HG03060 (cell line): ENCODE results near the gene MSMB.
"Not testable (repeated sequence)": the region's sequence is repeated elsewhere in the genome, so short reads cannot be mapped to it uniquely, and the experiment has no call there.

Experiments used
- ATAC-seq: cut with Tn5 transposase; IDR thresholded peaks from one replicate; pipeline ENCODE4 v1.9.1; 2021; ENCODE audit warnings: low read depth, moderate number of reproducible peaks; ENCODE audit not compliant: unreplicated experiment

The MSMB gene

DNA sequence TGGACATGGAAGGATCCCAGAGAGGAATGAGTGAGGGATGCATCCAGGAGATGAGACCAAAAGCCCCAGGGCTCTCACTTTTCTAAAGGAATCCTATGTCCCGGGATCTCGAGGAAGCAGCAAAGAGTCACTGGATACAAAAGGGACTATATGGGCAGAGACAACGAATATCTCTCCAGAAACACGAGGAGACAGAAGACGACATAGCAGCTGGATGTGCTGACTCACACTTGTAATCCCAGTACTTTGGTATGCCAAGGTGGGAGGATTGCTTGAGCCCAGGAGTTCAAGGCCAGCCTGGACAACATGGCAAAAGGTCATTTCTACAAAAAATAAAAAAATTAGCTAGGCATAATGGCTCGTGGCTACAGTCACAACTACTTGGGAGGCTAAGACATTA is 24.7 kb upstream of the MSMB start:
- no peak for ATAC-seq

DNA sequence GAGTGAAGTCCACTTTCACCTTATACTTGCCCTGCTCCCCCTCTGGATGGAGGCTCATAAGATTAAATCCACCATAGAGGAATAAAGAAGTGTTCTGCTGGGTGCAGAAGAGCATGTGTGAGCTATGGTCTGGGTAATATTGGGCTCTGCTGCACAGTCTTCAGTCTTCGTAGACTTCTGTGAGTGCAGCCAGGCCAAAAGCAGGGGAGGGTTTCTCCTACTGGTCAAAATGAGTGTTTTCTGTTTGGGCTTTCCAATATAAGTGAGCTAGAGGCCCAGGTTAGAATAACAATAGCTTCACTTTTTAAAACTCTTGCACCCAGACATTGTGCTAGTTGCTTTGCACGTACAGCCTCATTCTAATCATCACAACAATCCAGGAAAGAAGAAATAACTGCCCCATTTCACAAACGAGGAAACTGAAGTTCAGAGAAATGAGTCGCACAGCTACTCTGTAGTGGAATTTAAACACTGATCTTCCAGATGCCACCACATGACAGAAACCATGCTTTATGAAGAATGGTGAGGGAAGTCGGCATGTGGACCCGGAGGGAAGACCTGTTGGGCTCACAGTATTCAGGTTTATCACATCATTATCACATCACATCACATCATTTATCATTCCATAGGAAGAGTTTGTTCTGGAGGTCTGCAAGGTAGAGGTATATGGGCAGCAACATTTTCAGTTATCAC is 23.8 kb upstream of the MSMB start:
- no peak for ATAC-seq

DNA sequence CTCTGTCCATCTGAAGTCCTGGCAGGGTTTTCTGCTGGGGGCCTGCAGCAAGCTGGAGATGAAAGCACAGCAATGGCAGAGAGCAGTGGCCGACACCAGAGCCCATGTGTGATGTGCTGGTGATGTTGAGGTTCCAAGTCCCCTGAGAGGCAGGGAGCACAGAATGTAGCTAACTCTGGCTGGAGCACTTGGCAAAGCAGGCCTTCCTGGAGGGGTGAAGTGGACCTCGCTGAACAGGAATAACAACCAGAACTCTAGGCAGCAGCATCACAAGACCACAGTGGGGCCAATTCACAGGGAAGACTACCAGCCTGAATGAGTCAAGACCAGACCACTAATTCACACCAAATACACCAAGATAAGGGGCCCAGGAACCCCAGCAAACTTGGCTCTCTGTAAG is 22.8 kb upstream of the MSMB start:
- ATAC-seq = no peak

DNA sequence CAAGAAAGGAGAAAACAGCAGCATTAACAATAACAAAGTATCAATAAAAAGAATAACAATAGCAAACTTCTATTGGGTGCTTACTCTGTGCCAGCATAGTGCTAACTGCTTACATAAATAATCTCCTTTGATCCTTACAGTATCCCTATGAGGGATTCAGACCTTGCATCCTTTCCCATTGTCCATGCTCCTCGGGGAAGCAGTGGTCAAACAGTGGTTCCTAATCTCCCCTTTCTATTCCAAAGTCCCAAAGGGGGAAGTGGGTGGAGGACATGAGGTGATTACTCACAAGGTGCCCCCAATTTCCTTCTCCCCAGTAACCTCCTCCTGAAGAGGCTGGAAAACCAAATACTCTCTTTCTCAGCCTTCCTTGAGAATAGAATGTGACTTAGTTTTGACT is 22.0 kb upstream of the MSMB start:
- ATAC-seq = no peak

DNA sequence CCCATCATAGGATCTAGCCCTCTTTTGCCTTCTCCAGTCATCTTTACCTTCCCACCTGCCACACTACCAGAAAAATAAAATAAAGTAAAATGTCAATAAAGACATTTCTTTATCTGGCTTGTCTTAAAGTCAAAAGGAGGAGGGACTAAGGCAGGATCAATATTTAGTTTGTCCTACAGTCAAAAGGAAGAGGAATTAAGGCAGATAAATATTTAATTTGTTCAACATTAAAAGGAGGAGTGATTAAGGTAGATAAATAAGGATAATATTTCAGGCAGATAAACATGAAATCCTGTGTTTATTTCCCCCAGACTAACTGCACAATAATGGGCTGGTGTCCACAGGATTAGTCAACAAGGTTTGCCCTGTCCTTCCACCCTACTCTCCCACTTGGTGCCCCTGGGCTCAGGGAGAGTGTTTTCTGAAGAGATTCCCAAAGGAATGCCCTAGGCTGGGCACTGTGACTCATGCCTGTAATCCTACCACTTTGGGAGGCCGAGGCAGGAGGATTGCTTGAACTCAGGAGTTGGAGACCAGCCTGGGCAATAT is 18.3 kb upstream of the MSMB start:
- ATAC-seq = no peak

DNA sequence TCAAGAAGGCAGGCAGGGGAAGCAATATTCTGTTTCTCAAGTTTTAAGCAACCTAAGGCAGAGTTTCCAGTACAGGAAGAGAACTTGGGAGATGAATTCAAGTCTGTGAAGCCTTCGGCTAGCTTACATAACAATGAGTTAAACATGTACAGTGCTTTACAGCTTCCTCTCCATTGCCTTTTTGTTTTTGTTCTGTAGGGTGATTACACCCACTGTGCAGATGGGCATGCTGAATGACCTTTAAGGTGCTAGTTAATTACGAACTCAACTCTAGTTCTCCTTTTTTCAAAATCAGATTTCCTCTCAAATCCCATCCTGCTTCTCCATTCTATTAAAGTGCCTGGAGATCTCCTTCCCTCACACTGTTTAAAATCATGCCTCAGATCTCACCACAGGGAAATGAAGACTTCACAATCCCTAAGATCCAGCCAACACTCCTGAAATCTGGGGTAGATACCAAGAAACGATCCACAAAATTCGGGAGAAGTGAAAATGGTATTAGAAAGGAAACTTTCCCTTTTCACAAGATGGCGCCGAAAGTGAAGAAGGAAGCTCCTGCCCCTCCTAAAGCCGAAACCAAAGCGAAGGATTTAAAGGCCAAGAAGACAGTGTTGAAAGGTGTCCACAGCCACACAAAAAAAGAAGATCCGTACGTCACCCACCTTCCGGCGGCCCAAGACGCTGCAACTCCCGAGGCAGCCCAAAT is 16.8 kb upstream of the MSMB start:
- no peak for ATAC-seq

DNA sequence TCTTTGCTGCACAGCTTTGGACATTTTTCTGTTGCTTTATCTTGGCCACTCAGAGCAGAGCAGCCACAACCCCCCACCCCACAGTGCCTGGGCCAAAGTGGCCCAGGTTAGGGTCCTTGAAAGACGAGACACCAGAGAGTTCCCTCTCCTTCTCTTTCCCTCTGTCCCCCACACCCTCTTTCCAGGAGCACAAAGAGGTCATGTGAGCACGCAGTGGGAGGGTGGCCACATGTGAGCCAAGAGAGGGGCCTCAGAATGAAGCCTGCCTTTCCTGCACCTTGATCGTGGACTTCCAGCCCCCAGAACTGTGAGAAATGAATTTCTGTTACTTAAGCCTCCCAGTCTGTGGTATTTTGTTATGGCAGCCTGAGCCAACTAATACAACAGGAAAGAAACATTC is 14.6 kb upstream of the MSMB start:
- no peak for ATAC-seq

DNA sequence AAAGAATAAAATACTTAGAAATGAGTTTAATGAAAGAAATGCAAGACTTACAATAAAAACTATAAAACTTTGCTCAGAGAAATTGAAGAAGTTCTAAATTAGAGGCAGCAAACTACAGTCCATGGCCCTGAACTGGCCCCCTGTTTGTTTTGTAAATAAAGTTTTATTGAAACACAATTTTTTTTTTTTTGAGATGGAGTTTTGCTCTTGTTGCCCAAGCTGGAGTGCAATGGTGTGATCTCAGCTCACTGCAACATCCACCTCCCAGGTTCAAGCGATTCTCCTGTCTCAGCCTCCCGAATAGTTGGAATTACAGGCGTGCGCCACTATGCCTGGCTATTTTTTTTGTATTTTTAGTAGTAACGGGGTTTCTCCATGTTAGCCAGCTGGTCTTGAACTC is 11.9 kb upstream of the MSMB start:
- ATAC-seq = not testable (repeated sequence)

DNA sequence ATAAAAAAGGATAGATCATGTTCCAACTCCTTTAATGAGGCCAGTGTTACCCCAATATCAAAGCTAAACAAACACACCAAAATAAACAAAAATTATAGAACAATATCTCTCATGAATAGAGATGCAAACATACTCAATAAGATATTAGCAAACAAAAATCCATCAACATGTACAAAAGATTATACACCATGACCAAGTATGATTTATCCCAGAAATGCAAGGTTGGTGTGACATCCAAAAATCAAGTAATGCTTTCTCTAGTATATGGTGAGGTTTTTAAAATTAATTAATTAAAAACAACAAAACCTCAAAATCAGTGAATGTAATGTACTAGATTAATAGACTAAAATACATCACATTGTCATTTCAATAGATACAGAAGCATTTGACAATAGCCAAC is 11.0 kb upstream of the MSMB start:
- no peak for ATAC-seq

DNA sequence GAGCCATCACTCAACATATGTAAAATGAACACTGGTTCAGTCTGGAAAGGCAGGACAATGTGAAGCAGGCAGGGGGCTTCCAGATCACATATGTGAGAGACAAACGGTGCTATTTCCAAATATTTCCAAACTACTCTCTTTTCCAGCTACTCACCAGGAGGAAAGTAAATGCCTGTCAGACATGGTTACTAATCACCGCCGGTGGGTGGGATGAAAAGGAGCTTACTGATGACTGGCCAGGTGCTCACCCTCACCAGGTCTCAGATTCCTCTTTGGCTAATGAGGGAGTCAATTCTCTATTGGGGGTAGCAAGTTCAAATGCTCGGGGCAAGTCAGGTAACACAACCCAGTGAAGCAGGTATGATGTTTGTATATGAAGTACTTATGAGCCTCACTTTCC is 9.7 kb upstream of the MSMB start:
- no peak for ATAC-seq

DNA sequence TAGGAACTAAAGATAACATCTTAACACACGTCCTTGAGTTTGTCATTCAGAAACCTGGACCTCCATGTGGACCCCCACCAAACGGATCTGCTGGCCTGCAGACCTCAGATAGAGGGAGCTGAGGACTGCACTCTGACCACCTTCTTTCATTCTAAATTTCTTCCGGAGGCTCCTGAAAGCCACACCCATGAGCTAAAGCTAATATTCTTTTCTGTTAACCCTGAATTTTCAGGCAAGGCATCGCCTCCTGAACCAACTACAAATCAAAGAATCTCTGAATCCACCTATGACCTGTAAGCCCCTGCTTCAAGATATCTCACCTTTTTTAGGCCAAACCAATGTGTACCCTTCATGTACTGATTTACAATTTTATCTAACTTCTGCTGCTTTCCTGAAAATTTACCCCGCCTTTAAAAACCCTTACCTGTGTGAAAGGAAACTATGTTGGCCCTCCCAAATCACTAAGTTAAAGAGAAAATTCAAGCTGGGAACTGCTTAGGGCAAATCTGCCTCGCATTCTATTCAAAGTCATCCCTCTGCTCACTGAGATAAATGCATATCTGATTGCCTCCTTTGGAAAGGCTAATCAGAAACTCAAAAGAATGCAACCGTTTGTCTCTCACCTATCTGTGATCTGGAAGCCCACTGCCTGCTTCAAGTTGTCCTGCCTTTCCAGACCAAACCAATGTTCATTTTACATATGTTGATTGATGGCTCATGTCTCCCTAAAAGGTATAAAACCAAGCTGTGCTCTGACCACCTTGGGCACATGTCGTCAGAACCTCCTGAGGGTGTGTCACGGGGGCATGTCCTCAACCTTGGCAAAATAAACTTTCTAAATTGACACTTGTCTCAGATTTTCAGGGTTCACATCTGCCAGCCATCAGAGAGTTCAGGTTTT is 7.7 kb upstream of the MSMB start:
- ATAC-seq = no peak

DNA sequence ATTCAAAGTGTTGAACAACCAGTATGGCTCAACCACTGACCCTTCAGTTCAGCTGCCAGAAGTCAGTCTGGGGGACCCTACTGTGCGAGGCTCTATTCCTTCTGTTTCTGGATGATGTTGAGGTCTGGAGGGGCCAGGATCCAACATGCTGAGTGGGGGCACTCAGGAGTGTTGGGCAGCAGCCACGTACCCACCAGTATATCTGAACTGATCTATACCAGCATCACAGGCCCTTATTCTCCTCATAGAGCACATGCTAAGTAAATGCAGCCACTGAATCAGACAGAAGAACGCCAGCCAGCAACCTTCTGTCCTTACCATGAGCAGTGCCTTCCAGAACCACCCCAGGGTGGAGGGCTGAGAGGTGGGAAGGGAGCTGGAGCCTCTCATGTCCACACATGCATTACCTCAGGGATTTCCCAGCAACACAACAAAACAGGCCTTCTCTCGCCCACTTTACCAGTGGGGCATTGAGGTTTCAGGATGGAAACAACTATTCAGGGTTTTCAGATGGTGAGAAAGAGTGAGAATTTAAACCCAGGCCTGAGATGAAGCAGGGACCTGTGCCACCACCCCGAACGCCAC is 6.8 kb upstream of the MSMB start:
- no peak for ATAC-seq

DNA sequence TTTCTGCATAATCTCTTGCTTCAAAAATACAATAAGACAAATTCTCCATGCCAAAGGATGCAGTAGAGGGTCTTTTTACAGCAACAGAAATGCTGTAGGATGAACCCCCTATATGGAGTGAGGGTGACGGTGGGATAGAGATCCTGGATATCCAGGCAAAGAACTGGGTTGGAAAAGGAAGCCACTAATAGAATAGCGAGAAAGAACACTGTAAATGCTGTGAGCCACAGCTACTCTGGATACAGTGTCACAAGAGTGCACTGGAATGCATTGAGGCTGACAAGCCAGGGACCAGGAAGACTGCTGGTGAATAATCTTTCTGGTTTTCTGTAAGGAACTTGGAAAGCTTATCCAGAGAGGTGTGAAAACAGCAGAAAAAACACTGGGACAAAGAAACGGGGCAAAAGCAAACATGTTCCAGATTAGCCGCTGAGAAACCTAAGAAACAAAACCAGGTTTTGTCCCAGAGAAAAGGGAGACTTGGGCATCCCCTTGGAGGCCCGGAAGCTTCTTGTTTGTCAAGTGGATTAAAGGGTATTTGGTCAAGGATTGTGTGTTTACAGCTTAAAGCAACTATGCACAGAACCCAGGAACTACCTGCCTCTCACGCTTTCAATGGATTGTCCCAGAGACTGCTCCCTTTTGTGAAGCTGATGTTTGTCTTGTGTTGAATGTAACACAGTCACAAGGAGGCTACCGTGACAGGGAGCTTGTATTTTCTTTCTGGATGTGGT is 6.2 kb upstream of the MSMB start:
- ATAC-seq = no peak

DNA sequence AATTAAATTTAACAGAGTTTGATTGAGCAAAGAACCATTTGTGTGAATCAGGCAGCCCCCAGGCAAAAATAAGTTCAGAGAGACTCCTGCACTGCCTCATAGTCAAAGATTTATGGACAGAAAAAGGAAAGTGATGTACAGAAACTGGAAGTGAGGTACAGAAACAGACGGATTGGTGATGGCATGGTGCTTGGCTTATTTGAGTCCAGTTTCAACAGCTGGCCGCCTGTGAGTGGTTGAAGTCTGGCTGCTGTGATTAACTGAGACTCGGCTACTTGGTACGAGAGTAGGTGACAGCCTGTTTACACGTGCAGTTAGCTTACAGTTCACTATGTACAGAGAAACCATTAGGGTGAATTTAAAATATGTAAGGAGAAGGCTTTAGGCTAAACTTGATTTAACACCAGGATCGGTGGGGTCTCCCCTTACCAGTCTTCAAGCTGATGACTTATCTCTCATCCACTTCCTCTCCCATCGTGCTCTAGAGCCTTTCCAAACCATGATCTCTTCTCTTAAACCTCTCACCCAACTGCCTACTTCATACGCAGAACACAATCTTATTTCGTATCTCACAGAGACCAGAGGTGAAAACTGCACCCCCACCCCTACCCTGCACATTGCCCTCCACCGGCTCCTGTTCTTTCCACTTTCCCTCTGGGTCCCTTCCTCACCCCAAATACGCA is 5.0 kb upstream of the MSMB start:
- ATAC-seq = no peak

DNA sequence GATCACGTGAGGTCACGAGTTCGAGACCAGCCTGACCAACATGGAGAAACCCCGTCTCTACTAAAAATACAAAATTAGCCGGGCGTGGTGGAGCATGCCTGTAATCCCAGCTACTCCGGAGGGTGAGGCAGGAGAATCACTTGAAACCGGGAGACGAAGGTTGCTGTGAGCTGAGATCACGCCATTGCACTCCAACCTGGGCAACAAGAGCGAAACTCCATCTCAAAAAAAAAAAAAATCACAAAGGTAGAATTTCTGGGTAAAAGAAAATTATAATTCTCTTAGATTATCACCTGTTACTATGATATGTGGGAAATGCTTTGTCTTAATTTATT is 3.4 kb upstream of the MSMB start:
- ATAC-seq = not testable (repeated sequence)

DNA sequence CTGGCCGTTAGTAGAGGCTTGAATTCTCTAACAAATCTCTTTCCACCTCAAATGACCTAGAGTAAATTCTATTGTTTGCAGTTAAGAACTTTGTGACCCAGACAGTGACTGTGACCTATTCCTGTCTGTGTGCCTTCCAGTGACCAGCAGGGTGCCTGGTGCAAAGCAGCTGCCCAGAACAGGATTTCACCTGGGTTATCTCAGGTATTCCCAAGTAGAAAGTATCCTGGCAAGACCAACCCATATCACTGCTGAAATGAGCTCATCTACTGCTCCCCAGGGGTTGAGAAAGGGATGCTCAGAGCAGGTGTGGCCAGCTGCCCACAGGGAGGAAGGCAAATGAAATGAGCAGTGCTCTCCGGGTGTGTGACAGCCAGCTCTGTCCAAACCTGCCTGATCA is 2.1 kb upstream of the MSMB start:
- no peak for ATAC-seq

DNA sequence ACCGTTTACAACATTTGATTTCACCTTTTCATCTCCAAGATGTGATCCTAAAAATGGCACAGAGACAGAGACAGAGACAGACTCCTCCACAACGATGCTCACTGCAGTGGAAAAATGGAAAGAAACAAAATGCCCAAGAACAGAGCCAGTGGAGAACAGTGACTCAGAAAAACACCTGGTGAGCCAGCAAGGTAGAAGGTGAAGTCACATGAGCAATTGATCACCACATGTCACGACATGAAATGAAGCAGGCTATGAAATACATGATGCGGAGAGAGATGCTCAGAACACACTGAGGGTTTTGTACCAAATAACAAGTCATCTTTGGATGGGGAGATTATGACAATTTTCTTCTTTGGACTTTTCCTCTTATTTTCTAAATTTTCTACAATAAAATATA is 3.5 kb downstream of the MSMB start:
- ATAC-seq = no peak

DNA sequence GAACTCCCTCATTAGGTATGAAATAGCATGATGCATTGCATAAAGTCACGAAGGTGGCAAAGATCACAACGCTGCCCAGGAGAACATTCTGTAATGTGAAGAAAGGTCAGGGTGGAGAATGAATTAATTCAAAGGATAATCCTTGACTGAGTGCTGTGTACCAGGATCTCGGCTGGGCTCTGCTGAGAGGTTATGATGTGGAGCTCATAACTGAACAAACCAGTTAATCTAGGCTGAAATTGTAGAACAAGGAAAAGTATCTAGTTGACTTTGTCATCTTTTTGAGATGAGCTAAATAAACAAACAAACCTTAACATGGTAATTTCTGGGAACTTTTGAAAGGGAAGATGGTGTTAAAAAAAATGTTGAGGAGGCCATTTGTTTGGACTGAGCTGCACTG is 6.1 kb downstream of the MSMB start:
- no peak for ATAC-seq

DNA sequence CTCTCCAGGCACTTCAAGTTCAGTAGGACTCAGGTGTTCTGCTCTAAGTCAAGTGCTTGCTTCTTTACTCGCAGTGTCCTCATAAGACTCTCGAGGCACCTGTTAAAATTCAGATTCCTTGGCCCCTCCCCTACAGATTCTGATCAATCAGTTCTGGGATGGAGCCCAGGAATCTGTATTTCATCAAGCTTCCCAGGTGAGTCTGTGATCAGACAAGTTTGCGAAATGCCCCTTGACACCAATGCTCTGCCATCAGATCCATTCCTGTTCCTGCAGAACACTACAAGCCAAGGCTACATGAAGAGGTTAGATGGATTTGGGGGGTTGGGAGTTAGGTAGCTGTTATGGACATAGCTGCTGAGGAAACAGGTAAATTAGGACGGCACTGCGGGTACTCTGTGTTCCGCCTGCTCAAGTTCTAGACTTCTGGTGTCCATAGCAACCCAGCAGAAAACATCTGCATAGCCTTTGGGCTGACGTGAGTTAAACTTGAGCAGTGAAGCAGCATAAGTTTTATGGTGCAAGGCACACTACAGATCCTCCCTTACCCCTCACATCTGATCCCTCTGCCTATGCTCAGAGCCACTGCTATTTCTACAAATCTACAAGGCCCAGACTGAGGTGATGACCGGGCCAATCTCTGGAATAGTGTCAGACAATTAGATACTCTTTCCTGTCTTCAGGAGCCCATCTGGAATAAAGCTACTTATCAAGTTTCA is 8.8 kb downstream of the MSMB start:
- no peak for ATAC-seq
